Measurements from ENCODE around the gene ATP6V1G3.

DNA sequence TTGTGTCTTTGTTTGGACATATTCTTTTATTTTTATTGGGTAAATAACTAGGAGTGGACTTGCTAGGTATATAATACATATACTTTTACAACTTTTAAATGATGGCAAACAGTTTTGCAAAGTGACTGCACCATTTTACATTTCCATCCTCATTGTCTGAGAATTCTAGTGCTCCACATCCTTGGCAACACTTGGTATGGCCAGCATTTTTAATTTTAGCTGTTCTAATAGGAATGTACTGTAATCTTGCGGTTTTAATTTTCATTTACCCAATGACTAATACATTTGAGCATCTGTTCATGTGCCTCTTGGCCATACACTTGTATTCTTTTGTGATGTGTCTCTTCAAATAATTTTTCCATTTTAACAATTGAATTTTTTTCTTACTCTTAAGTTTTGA is 37.0 kb upstream of the ATP6V1G3 start:
- TF ChIP-seq, protein P1, sequence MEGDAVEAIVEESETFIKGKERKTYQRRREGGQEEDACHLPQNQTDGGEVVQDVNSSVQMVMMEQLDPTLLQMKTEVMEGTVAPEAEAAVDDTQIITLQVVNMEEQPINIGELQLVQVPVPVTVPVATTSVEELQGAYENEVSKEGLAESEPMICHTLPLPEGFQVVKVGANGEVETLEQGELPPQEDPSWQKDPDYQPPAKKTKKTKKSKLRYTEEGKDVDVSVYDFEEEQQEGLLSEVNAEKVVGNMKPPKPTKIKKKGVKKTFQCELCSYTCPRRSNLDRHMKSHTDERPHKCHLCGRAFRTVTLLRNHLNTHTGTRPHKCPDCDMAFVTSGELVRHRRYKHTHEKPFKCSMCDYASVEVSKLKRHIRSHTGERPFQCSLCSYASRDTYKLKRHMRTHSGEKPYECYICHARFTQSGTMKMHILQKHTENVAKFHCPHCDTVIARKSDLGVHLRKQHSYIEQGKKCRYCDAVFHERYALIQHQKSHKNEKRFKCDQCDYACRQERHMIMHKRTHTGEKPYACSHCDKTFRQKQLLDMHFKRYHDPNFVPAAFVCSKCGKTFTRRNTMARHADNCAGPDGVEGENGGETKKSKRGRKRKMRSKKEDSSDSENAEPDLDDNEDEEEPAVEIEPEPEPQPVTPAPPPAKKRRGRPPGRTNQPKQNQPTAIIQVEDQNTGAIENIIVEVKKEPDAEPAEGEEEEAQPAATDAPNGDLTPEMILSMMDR (IDR thresholded peaks at IDR 0.05): no peak
- TF ChIP-seq POLR2AphosphoS5 (IDR thresholded peaks at IDR 0.05): no peak
